ENCODE results near the gene TMCO4.

TMCO4 gene

GRCh38 chr1:19656780-19657466, 142.8 kb downstream of the TMCO4 start:
- DNase-seq (ENCODE audit: low read depth in 2 of 2): no peak

GRCh38 chr1:19656134-19656779, 143.5 kb downstream of the TMCO4 start:
- DNase-seq (ENCODE audit: low read depth in 2 of 2): no peak

- DNase-seq (ENCODE audit: low read depth in 2 of 2): no peak
Observed at GRCh38 chr1:19655718-19656080, 144.0 kb downstream of the TMCO4 start.

- no peak for DNase-seq (ENCODE audit: low read depth in 2 of 2)
Observed at GRCh38 chr1:19654886-19655717, 144.6 kb downstream of the TMCO4 start.

GRCh38 chr1:19654386-19654785, 145.3 kb downstream of the TMCO4 start:
- no peak for DNase-seq (ENCODE audit: low read depth in 2 of 2)

- no peak for DNase-seq (ENCODE audit: low read depth in 2 of 2)
Observed at GRCh38 chr1:19651141-19651737, 148.5 kb downstream of the TMCO4 start.

GRCh38 chr1:19650416-19651140, 149.1 kb downstream of the TMCO4 start:
- no peak for DNase-seq (ENCODE audit: low read depth in 2 of 2)

GRCh38 chr1:19648689-19649088, 151.0 kb downstream of the TMCO4 start:
- DNase-seq (ENCODE audit: low read depth in 2 of 2): no peak

GRCh38 chr1:19648239-19648638, 151.5 kb downstream of the TMCO4 start:
- DNase-seq (ENCODE audit: low read depth in 2 of 2): no peak

GRCh38 chr1:19647643-19648042, 152.1 kb downstream of the TMCO4 start:
- DNase-seq (ENCODE audit: low read depth in 2 of 2): no peak

GRCh38 chr1:19646377-19647319, 153.1 kb downstream of the TMCO4 start:
- no peak for DNase-seq (ENCODE audit: low read depth in 2 of 2)

GRCh38 chr1:19645411-19646251, 154.1 kb downstream of the TMCO4 start:
- no peak for DNase-seq (ENCODE audit: low read depth in 2 of 2)

- DNase-seq (ENCODE audit: low read depth in 2 of 2): no peak
Observed at GRCh38 chr1:19644681-19645410, 154.9 kb downstream of the TMCO4 start.

- no peak for DNase-seq (ENCODE audit: low read depth in 2 of 2)
Observed at GRCh38 chr1:19644395-19644680, 155.4 kb downstream of the TMCO4 start.

GRCh38 chr1:19643602-19644394, 155.9 kb downstream of the TMCO4 start, which contains the start of gene NBL1:
NBL1 (plus strand) TSS chr1:19644311; CDS start chr1:19655031, 10,720 bp downstream.
- peak; percentile 58 to 62 for DNase-seq (ENCODE audit: low read depth in 2 of 2)

GRCh38 chr1:19643121-19643520, 156.6 kb downstream of the TMCO4 start:
- no peak for DNase-seq (ENCODE audit: low read depth in 2 of 2)

- no peak for DNase-seq (ENCODE audit: low read depth in 2 of 2)
Observed at GRCh38 chr1:19640363-19641316, 159.1 kb downstream of the TMCO4 start.

Data from stimulated activated CD8-positive, alpha-beta memory T cell treated with anti-CD3 and anti-CD28 coated beads, Interleukin-2, amount 100 ng/mL, for 48 hours (primary cell).